Stimulated activated CD4-positive, alpha-beta T cell treated with anti-CD3 and anti-CD28 coated beads, Interleukin-1b, Interleukin-23, amount 100 ng/mL, for 24 hours (primary cell): ENCODE measurements around the gene SERPINB1.

Experiments
- DNase-seq, 4 experiments: peaks; one replicate each; pipeline ENCODE4 v3.0.0-alpha.2; 2020; ENCODE audit warnings: low read depth in 4 of 4, low spot score in 1 of 4

Gene SERPINB1

DNA sequence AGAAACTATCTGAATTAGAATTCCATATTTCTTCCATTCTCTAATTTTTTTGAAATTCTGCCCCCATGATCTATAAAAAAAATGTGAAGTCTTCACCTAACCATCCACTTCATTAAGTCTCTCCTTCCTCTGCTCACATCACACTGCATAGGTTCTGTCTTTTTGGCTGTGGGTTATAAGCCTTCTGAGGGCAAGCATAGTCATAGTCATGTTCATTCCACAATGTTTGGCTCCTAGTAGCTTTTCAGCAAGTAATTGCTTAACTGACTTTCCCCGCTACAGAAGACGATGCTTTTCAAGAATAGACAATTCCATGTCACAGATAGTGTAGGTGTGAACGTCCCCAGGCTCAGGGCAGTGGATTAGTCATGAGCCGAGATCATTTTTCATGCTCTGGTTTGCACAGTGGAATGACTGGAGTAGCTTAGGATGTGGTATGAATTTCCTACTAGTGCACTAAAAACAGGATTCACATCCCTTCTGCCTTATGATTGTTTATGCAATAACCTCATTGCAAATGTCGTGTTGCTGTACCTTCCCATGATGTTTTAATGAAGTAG is 47.4 kb downstream of the SERPINB1 start:
- DNase-seq, result no peak

- DNase-seq, result peak in 1 of 4 experiments; percentile 17
Measured at GRCh38 chr6:2793534-2794151, 48.0 kb downstream of the SERPINB1 start.

GRCh38 chr6:2792330-2793110 is 49.1 kb downstream of the SERPINB1 start:
- DNase-seq, result no peak

DNA sequence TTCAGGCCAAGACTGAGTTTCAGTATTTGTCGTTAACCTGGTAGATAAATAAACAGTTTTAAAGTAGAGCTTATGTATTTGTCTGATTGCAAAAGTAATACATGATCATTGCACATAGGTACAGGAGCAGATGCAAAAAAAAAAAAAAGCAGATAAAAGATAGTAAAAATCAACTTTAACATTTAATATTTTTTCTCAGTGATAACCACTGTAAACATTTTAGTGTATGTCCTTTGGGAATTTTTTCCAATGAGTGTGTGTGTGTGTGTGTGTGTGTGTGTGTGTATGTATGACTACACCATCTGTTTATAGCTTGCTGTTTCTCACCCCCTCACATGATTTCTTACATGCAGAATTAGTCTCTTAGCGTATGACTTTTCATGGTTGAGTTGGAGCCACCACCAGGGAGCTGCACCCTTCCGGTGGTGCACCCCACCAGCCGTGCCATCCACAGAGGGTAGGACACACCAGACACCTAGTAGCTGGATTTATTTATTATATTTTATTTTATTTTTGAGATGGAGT is 50.2 kb downstream of the SERPINB1 start:
- DNase-seq, result no peak

- DNase-seq, result peak in 2 of 4 experiments; percentile 7 to 30
Measured at GRCh38 chr6:2790588-2791449, 50.8 kb downstream of the SERPINB1 start.

- DNase-seq, result no peak
Measured at GRCh38 chr6:2786269-2786668, 55.4 kb downstream of the SERPINB1 start.

DNA sequence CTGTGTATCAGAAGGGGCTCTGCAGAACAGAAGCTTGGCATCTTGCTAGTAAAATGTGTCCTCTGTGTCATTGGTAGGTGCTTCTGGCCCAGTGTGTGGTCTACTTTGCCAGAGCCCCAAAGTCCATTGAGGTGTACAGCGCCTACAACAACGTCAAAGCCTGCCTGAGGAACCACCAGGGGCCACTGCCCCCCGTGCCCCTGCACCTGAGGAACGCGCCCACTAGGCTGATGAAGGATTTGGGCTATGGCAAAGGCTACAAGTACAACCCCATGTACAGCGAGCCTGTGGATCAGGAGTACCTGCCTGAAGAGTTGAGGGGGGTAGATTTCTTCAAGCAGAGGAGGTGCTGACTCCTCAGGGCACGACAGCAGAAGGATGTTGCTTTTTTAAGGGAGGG is 56.7 kb downstream of the SERPINB1 start:
- DNase-seq, result no peak

- no peak for DNase-seq
Measured at GRCh38 chr6:2784061-2784460, 57.6 kb downstream of the SERPINB1 start.

GRCh38 chr6:2783188-2783963 is 58.3 kb downstream of the SERPINB1 start:
- DNase-seq, result no peak

DNA sequence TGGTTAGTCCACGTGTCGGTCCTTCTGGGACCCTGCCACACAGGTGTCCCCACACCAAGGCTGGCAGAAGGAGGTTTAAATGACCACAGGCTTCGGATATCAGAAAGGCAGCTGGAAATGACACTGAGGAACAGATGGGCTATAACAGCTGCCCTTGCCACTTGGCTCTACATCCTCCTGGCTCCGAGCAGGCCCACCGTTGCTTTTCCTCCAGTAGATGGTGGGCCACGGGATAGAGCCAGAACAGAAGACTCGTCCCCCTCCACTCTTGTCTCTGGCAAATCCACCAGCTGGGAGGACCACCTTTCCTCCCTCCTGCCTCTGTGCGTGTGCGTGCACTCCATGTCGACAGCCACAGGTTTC is 58.9 kb downstream of the SERPINB1 start:
- no peak for DNase-seq

DNA sequence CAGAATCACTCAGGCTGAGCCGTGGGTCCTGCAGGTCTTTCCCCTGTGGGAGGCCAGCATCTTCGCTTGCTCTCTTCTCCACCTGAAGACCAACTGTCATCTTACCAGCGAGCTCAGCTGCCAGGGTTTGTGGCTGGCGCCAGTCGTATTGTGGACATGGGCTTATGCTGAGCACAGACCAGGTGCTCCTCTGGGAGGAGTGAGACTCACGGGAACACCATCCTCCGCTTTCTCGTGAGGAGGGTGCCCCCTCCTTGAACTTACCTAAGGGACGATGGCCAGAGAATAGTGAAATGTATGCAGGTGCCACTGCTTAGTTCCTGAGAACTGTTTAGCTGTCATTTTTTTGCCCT is 59.3 kb downstream of the SERPINB1 start:
- no peak for DNase-seq
